Activated T-cell treated with anti-CD3 and anti-CD28 coated beads for 48 hours (primary cell): ENCODE data around the gene CLPX.
"Not testable (repeated sequence)": the region's sequence is repeated elsewhere in the genome, so short reads cannot be mapped to it uniquely, and the experiment has no call there.

Source experiments
- DNase-seq: peaks from one replicate; pipeline ENCODE4 v3.0.0-alpha.2; 2020; ENCODE audit warnings: low read depth

The CLPX gene

GRCh38 chr15:65165875-65166274 is 19.3 kb downstream of the CLPX start:
- no peak for DNase-seq

GRCh38 chr15:65164139-65164538 is 21.0 kb downstream of the CLPX start:
- DNase-seq = no peak

GRCh38 chr15:65163041-65163440 is 22.1 kb downstream of the CLPX start:
- no peak for DNase-seq

- no peak for DNase-seq
These were observed 28.4 kb downstream of the CLPX start for GRCh38 chr15:65156692-65157091.

- no peak for DNase-seq
These were observed 30.4 kb downstream of the CLPX start for GRCh38 chr15:65154720-65155119.

GRCh38 chr15:65147902-65148301 is 37.2 kb downstream of the CLPX start:
- no peak for DNase-seq

- DNase-seq = no peak
These were observed 38.7 kb downstream of the CLPX start for GRCh38 chr15:65146438-65146837.

GRCh38 chr15:65138631-65139030 is 46.5 kb downstream of the CLPX start:
- DNase-seq = not testable (repeated sequence)

GRCh38 chr15:65137893-65138292 is 47.2 kb downstream of the CLPX start:
- DNase-seq = not testable (repeated sequence)

- DNase-seq = not testable (repeated sequence)
These were observed 48.1 kb downstream of the CLPX start for GRCh38 chr15:65137089-65137488.

- DNase-seq = no peak
These were observed 50.6 kb downstream of the CLPX start for GRCh38 chr15:65134538-65134937.

GRCh38 chr15:65133548-65134200 is 51.5 kb downstream of the CLPX start, which contains the start of gene PDCD7:
Gene PDCD7, minus strand, starts transcription at chr15:65133808. Its CDS starts 27 bp downstream, at chr15:65133781.
- peak; percentile 74 for DNase-seq

- DNase-seq = peak; percentile 23
These were observed 52.1 kb downstream of the CLPX start for GRCh38 chr15:65132878-65133547.

- DNase-seq = no peak
These were observed 54.2 kb downstream of the CLPX start for GRCh38 chr15:65130941-65131340.

- no peak for DNase-seq
These were observed 69.6 kb downstream of the CLPX start for GRCh38 chr15:65115542-65115941.

- DNase-seq = no peak
These were observed 70.1 kb downstream of the CLPX start, which contains the start of gene UBAP1L for GRCh38 chr15:65115086-65115485. Gene UBAP1L, minus strand, starts transcription at chr15:65115200. Its CDS starts 8,985 bp downstream, at chr15:65106215.

GRCh38 chr15:65110676-65111292 is 74.4 kb downstream of the CLPX start:
- no peak for DNase-seq

- DNase-seq = no peak
These were observed 79.0 kb downstream of the CLPX start for GRCh38 chr15:65106011-65106590.

- DNase-seq = no peak
These were observed 80.1 kb downstream of the CLPX start for GRCh38 chr15:65105038-65105437.

GRCh38 chr15:65102912-65103311 is 82.2 kb downstream of the CLPX start:
- no peak for DNase-seq

GRCh38 chr15:65101891-65102708 is 83.0 kb downstream of the CLPX start:
- no peak for DNase-seq

GRCh38 chr15:65101411-65101890 is 83.7 kb downstream of the CLPX start:
- DNase-seq = peak; percentile 45
